ENCODE data around the gene BAK1.

DNA sequence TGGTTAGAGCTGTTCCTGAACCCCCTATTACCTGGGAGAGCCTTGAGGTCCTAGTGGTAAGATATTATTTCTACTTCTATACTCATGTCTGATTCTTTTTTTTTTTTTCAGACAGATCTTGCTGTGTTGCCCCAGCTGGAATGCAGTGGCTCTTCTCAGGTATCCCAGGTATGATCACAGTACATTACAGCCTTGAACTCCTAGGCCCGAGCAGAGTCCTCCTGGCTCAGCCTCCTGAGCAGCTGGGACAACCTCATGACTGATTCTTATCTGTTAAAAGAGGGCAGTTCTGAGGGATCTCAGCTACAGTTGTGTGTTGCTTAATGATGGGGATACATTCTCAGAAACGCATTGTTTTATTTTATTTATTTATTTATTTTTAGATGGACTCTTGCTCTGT, 30.2 kb downstream of the BAK1 start:
- TF ChIP-seq CTCF (IDR thresholded peaks at IDR 0.05; ENCODE audit: low read depth, low read length) (no peak), EZH2phosphoT487 (IDR thresholded peaks at IDR 0.05; ENCODE audit: low read depth) (no peak)
